Upper lobe of right lung (tissue), 1 donor: ENCODE data around the gene EMILIN2. TPM values are rescaled to one million over a fixed set of nuclear protein-coding genes. Genes with fewer than 3 reads are reported as not detected.

Experiments used
- ATAC-seq: fragments of 200-7000 bp; cut with Tn5 transposase; one replicate; pipeline ENCODE4 v1.9.1; 2020; ENCODE audit warnings: mild to moderate bottlenecking, moderate library complexity
- DNase-seq: peaks from one replicate; pipeline ENCODE4 v3.0.0-alpha.2; 2020
- H3K27ac ChIP-seq: fragments of 200-600 bp; one replicate; pipeline ENCODE4 v1.8.0; 2022
- H3K27me3 ChIP-seq: fragments of 200-600 bp; one replicate; pipeline ENCODE4 v1.8.0; 2022; ENCODE audit warnings: mild to moderate bottlenecking
- H3K36me3 ChIP-seq: fragments of 200-600 bp; one replicate; pipeline ENCODE4 v1.8.0; 2022
- H3K4me1 ChIP-seq: fragments of 200-600 bp; one replicate; pipeline ENCODE4 v1.8.0; 2022
- H3K4me3 ChIP-seq: fragments of 200-600 bp; one replicate; pipeline ENCODE4 v1.8.0; 2022; ENCODE audit warnings: mild to moderate bottlenecking
- H3K9me3 ChIP-seq: fragments of 200-600 bp; one replicate; pipeline ENCODE4 v1.8.0; 2022
- CTCF ChIP-seq: fragments of 200-600 bp; IDR thresholded peaks from one replicate; pipeline ENCODE4 v1.8.0; 2022; ENCODE audit warnings: antibody characterized with exemption
- intact Hi-C: fragments of 100-400 bp; cut with DNase I; formaldehyde crosslinking; loops from one replicate; pipeline ENCODE4 v1.11.0; 2022
- total RNA-seq: library from RNA; stranded (reverse); fragmentation: NEBNext Ultra II Directional; extraction: Animal tissue kit (Norgen Biotek cat#: 25700); gene quantifications from one replicate; pipeline ENCODE4 v1.2.1, GENCODE V29; 2021
- donor health status: DM: no; HTN: yes; CAD: no; lungs with severe emphysema.

Gene EMILIN2
- total RNA-seq, 1 donor from 2014 or later = 35.2 TPM

GRCh38 chr18:2891526-2892431 is 45.0 kb downstream of the EMILIN2 start:
- intact Hi-C loops = no loop called here
- H3K4me1 ChIP-seq = no peaks in the 10 kb centered on the region
- H3K27me3 ChIP-seq = no peaks in the 10 kb centered on the region
- DNase-seq (no peak), ATAC-seq (no peak)
- H3K27ac ChIP-seq = no peak overlapping the region
- TF ChIP-seq CTCF = no peak
- H3K4me3 ChIP-seq = no peak overlapping the region
- H3K9me3 ChIP-seq = no peaks in the 10 kb centered on the region
- no peaks in the 10 kb centered on the region for H3K36me3 ChIP-seq

- Histone ChIP-seq H3K36me3 (no peaks in the 10 kb centered on the region), H3K4me3 (no peak overlapping the region), H3K9me3 (no peaks in the 10 kb centered on the region), H3K4me1 (peaks cover 3% of the 10 kb centered on the region), H3K27ac (no peak overlapping the region), H3K27me3 (no peaks in the 10 kb centered on the region)
- no peak for ATAC-seq
- intact Hi-C loops = no loop called here
- no peak for TF ChIP-seq CTCF
- DNase-seq = no peak
Measured at GRCh38 chr18:2893056-2893455, 46.2 kb downstream of the EMILIN2 start.

GRCh38 chr18:2893676-2894075 is 46.9 kb downstream of the EMILIN2 start:
- no peak overlapping the region for H3K27ac ChIP-seq

GRCh38 chr18:2894131-2894840 is 47.5 kb downstream of the EMILIN2 start:
- Histone ChIP-seq H3K9me3 (no peaks in the 10 kb centered on the region), H3K27me3 (no peaks in the 10 kb centered on the region), H3K36me3 (no peaks in the 10 kb centered on the region), H3K27ac (no peak overlapping the region), H3K4me3 (no peak overlapping the region), H3K4me1 (peaks cover 9% of the 10 kb centered on the region)
- DNase-seq (no peak), ATAC-seq (no peak)
- no peak for TF ChIP-seq CTCF
- intact Hi-C loops = no loop called here

More at GRCh38 chr18:2893676-2894075, 46.9 kb downstream of the EMILIN2 start:
- H3K4me3 ChIP-seq = no peak overlapping the region
- H3K9me3 ChIP-seq = no peaks in the 10 kb centered on the region
- DNase-seq (no peak), ATAC-seq (no peak)
- peaks cover 9% of the 10 kb centered on the region for H3K4me1 ChIP-seq
- no peaks in the 10 kb centered on the region for H3K27me3 ChIP-seq
- TF ChIP-seq CTCF = no peak
- intact Hi-C loops = no loop called here
- no peaks in the 10 kb centered on the region for H3K36me3 ChIP-seq

- DNase-seq (no peak), ATAC-seq (no peak)
- H3K4me1 ChIP-seq = peaks cover 9% of the 10 kb centered on the region
- H3K9me3 ChIP-seq = no peaks in the 10 kb centered on the region
- no peaks in the 10 kb centered on the region for H3K27me3 ChIP-seq
- intact Hi-C loops = no loop called here
- H3K4me3 ChIP-seq = no peak overlapping the region
- no peak for TF ChIP-seq CTCF
- no peaks in the 10 kb centered on the region for H3K36me3 ChIP-seq
- no peak overlapping the region for H3K27ac ChIP-seq
Measured at GRCh38 chr18:2894841-2895370, 48.1 kb downstream of the EMILIN2 start.
